ENCODE measurements around the gene FNDC11.
"Not testable (repeated sequence)": the region's sequence is repeated elsewhere in the genome, so short reads cannot be mapped to it uniquely, and the experiment has no call there.

The FNDC11 gene

GRCh38 chr20:63568170-63568981, 14.4 kb downstream of the FNDC11 start:
- DNase-seq = no peak

GRCh38 chr20:63568986-63569949, 15.3 kb downstream of the FNDC11 start:
- DNase-seq = peak; percentile 25

- no peak for DNase-seq
Measured at GRCh38 chr20:63570281-63571086, 16.5 kb downstream of the FNDC11 start.

GRCh38 chr20:63571087-63571478, 17.1 kb downstream of the FNDC11 start:
- not testable (repeated sequence) for DNase-seq

GRCh38 chr20:63572071-63572787, 18.3 kb downstream of the FNDC11 start:
- no peak for DNase-seq

GRCh38 chr20:63572788-63573646, 19.1 kb downstream of the FNDC11 start:
- DNase-seq = no peak

GRCh38 chr20:63573647-63574131, 19.7 kb downstream of the FNDC11 start:
- no peak for DNase-seq

GRCh38 chr20:63574156-63574828, 20.3 kb downstream of the FNDC11 start, which contains the start of gene HELZ2:
HELZ2 (minus strand) TSS chr20:63574239; CDS start chr20:63572385, 1,854 bp downstream.
- peak; percentile 20 for DNase-seq

GRCh38 chr20:63574829-63575743, 21.1 kb downstream of the FNDC11 start:
- no peak for DNase-seq

- DNase-seq = no peak
Measured at GRCh38 chr20:63576311-63576710, 22.4 kb downstream of the FNDC11 start.

GRCh38 chr20:63577317-63577894, 23.4 kb downstream of the FNDC11 start:
- DNase-seq = peak; percentile 15

- DNase-seq = no peak
Measured at GRCh38 chr20:63578224-63579016, 24.5 kb downstream of the FNDC11 start.

- DNase-seq = no peak
Measured at GRCh38 chr20:63579017-63579694, 25.2 kb downstream of the FNDC11 start.

GRCh38 chr20:63580796-63581461, 27.0 kb downstream of the FNDC11 start:
- DNase-seq = peak; percentile 6

GRCh38 chr20:63582382-63583063, 28.6 kb downstream of the FNDC11 start:
- DNase-seq = no peak

Data from NCI-H1694 (cell line).